ENCODE results near the gene ARHGAP8. TPM values are rescaled to one million over a fixed set of nuclear protein-coding genes. Genes with fewer than 3 reads are reported as not detected.

The ARHGAP8 gene
- total RNA-seq, 6 experiments from 2014 or later, result not detected

- peaks cover 23% of the 10 kb centered on the region for H3K27me3 Mint-ChIP-seq (ENCODE audit: insufficient read depth)
- H3K4me3 Mint-ChIP-seq, result no peak overlapping the region
- H3K27ac Mint-ChIP-seq, result no peak overlapping the region
Observed at GRCh38 chr22:44764974-44765373, 12.6 kb downstream of the ARHGAP8 start.

GRCh38 chr22:44765571-44766285, 13.4 kb downstream of the ARHGAP8 start:
- TF ChIP-seq CTCF (IDR thresholded peaks at IDR 0.05), result no peak
- Mint-ChIP-seq H3K4me1 (ENCODE audit: low read depth) (no peaks in the 10 kb centered on the region), H3K36me3 (ENCODE audit: low read depth) (no peaks in the 10 kb centered on the region)

More at GRCh38 chr22:44764974-44765373, 12.6 kb downstream of the ARHGAP8 start:
- Mint-ChIP-seq H3K9me3 (no peaks in the 10 kb centered on the region; the same call in 1 of the 2 replicates), H3K36me3 (ENCODE audit: low read depth) (no peaks in the 10 kb centered on the region), H3K4me1 (ENCODE audit: low read depth) (no peaks in the 10 kb centered on the region)
- TF ChIP-seq CTCF (IDR thresholded peaks at IDR 0.05), result no peak
- DNase-seq, result no peak

GRCh38 chr22:44773082-44773481, 20.7 kb downstream of the ARHGAP8 start:
- Mint-ChIP-seq H3K9me3 (peaks cover 11% of the 10 kb centered on the region), H3K27me3 (ENCODE audit: insufficient read depth) (peaks cover 7% of the 10 kb centered on the region), H3K27ac (no peak overlapping the region), H3K36me3 (ENCODE audit: low read depth) (0 out of 2 replicates have a peak, but pooled peaks cover 4% of the 10 kb centered on the region), H3K4me1 (ENCODE audit: low read depth) (no peaks in the 10 kb centered on the region), H3K4me3 (no peak overlapping the region)
- TF ChIP-seq CTCF (IDR thresholded peaks at IDR 0.05), result no peak
- DNase-seq, result no peak

More at GRCh38 chr22:44765571-44766285, 13.4 kb downstream of the ARHGAP8 start:
- Mint-ChIP-seq H3K27me3 (ENCODE audit: insufficient read depth) (peaks cover 25% of the 10 kb centered on the region), H3K4me3 (no peak overlapping the region), H3K9me3 (no peaks in the 10 kb centered on the region; the same call in 1 of the 2 replicates), H3K27ac (no peak overlapping the region)
- no peak for DNase-seq

- Mint-ChIP-seq H3K9me3 (peaks cover 11% of the 10 kb centered on the region; the same call in 1 of the 2 replicates), H3K36me3 (ENCODE audit: low read depth) (0 out of 2 replicates have a peak, but pooled peaks cover 4% of the 10 kb centered on the region), H3K4me1 (ENCODE audit: low read depth) (no peaks in the 10 kb centered on the region), H3K4me3 (no peak overlapping the region), H3K27ac (no peak overlapping the region), H3K27me3 (ENCODE audit: insufficient read depth) (peaks cover 11% of the 10 kb centered on the region)
- TF ChIP-seq CTCF (IDR thresholded peaks at IDR 0.05), result no peak
- no peak for DNase-seq
Observed at GRCh38 chr22:44775862-44776261, 23.5 kb downstream of the ARHGAP8 start.

- Mint-ChIP-seq H3K4me1 (ENCODE audit: low read depth) (no peaks in the 10 kb centered on the region), H3K27me3 (ENCODE audit: insufficient read depth) (peaks cover 15% of the 10 kb centered on the region), H3K4me3 (no peak overlapping the region), H3K36me3 (ENCODE audit: low read depth) (0 out of 2 replicates have a peak, but pooled peaks cover 2% of the 10 kb centered on the region), H3K27ac (no peak overlapping the region), H3K9me3 (peaks cover 11% of the 10 kb centered on the region; the same call in 1 of the 2 replicates)
- TF ChIP-seq CTCF (IDR thresholded peaks at IDR 0.05), result no peak
- no peak for DNase-seq
Observed at GRCh38 chr22:44776605-44777363, 24.4 kb downstream of the ARHGAP8 start.
